ENCODE data around the gene GPRIN3.
"Not testable (repeated sequence)": the region's sequence is repeated elsewhere in the genome, so short reads cannot be mapped to it uniquely, and the experiment has no call there.

The GPRIN3 gene

GRCh38 chr4:89331686-89332544 is 24.3 kb upstream of the GPRIN3 start:
- Histone ChIP-seq H3K36me3 (ENCODE audit: insufficient read depth, low read length) (no peaks in the 10 kb centered on the region), H3K4me1 (ENCODE audit: insufficient read depth, low read length) (no peaks in the 10 kb centered on the region), H3K9me3 (ENCODE audit: low read length) (no peaks in the 10 kb centered on the region), H3K27me3 (ENCODE audit: insufficient read depth, low read length) (no peaks in the 10 kb centered on the region), H3K4me3 (ENCODE audit: low read length) (no peak overlapping the region), H2AFZ (ENCODE audit: low read depth, low read length) (no peak overlapping the region)

DNA sequence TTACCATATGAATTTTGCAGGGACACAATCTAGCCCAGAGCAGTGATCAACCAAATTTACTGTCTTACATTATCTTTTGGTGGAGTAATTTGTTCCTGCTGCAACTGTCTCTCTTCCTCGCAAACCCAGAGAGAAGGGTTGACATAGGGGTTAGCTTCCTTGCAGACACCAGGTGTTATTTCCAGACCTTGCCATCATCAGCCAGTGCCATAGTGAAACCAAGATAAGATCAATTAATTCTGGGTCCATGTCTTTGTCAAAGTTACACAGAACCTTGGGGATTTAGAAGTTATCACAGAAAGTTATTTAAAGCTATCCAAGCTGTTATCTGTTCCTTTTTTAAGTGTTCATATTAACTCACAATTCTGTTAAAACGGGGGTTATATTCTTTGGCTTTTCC is 23.6 kb upstream of the GPRIN3 start:
- Histone ChIP-seq H3K9me3 (ENCODE audit: low read length) (no peaks in the 10 kb centered on the region), H3K4me3 (ENCODE audit: low read length) (no peak overlapping the region), H3K27me3 (ENCODE audit: insufficient read depth, low read length) (no peaks in the 10 kb centered on the region), H2AFZ (ENCODE audit: low read depth, low read length) (no peak overlapping the region), H3K36me3 (ENCODE audit: insufficient read depth, low read length) (no peaks in the 10 kb centered on the region), H3K4me1 (ENCODE audit: insufficient read depth, low read length) (no peaks in the 10 kb centered on the region)

- Histone ChIP-seq H3K9me3 (ENCODE audit: low read length) (no peaks in the 10 kb centered on the region), H3K4me1 (ENCODE audit: insufficient read depth, low read length) (no peaks in the 10 kb centered on the region), H3K27me3 (ENCODE audit: insufficient read depth, low read length) (no peaks in the 10 kb centered on the region), H3K36me3 (ENCODE audit: insufficient read depth, low read length) (no peaks in the 10 kb centered on the region), H3K4me3 (ENCODE audit: low read length) (no peak overlapping the region), H2AFZ (ENCODE audit: low read depth, low read length) (no peak overlapping the region)
These were observed 21.7 kb upstream of the GPRIN3 start for GRCh38 chr4:89329280-89329679.

- no peaks in the 10 kb centered on the region for H3K9me3 ChIP-seq (ENCODE audit: low read length)
- H3K27me3 ChIP-seq (ENCODE audit: insufficient read depth, low read length): no peaks in the 10 kb centered on the region
- no peaks in the 10 kb centered on the region for H3K4me1 ChIP-seq (ENCODE audit: insufficient read depth, low read length)
- H3K4me3 ChIP-seq (ENCODE audit: low read length): no peak overlapping the region
- no peak overlapping the region for H2AFZ ChIP-seq (ENCODE audit: low read depth, low read length)
- no peaks in the 10 kb centered on the region for H3K36me3 ChIP-seq (ENCODE audit: insufficient read depth, low read length)
These were observed 17.1 kb upstream of the GPRIN3 start for GRCh38 chr4:89324671-89325070.

GRCh38 chr4:89322671-89323070 is 15.1 kb upstream of the GPRIN3 start:
- Histone ChIP-seq H2AFZ (ENCODE audit: low read depth, low read length) (no peak overlapping the region), H3K36me3 (ENCODE audit: insufficient read depth, low read length) (no peaks in the 10 kb centered on the region), H3K4me3 (ENCODE audit: low read length) (no peak overlapping the region), H3K9me3 (ENCODE audit: low read length) (no peaks in the 10 kb centered on the region), H3K4me1 (ENCODE audit: insufficient read depth, low read length) (no peaks in the 10 kb centered on the region), H3K27me3 (ENCODE audit: insufficient read depth, low read length) (no peaks in the 10 kb centered on the region)

DNA sequence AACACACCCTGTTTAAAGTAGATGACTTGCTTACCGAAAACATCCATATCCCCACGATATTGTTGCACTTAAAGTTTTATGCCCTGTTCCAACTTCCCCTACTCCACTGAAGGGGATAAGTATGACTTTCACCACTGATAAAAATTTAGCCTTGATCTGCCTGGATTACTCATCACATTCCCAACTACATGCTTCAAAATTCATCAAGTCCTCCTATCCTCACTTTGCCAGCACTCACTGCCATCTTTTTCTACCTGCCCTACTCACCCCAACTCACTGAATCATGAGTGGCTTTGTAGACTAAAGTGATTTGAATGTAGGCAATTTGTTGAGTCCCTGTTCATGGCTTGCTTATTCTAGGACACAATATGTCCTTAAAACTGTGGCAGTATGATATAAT is 12.2 kb upstream of the GPRIN3 start:
- Histone ChIP-seq H3K36me3 (ENCODE audit: insufficient read depth, low read length) (no peaks in the 10 kb centered on the region), H3K4me1 (ENCODE audit: insufficient read depth, low read length) (no peaks in the 10 kb centered on the region), H3K9me3 (ENCODE audit: low read length) (no peaks in the 10 kb centered on the region), H2AFZ (ENCODE audit: low read depth, low read length) (no peak overlapping the region), H3K27me3 (ENCODE audit: insufficient read depth, low read length) (no peaks in the 10 kb centered on the region), H3K4me3 (ENCODE audit: low read length) (no peak overlapping the region)

GRCh38 chr4:89316931-89317366 is 9.3 kb upstream of the GPRIN3 start:
- Histone ChIP-seq H3K4me1 (ENCODE audit: insufficient read depth, low read length) (no peaks in the 10 kb centered on the region), H2AFZ (ENCODE audit: low read depth, low read length) (no peak overlapping the region), H3K27me3 (ENCODE audit: insufficient read depth, low read length) (no peaks in the 10 kb centered on the region), H3K36me3 (ENCODE audit: insufficient read depth, low read length) (no peaks in the 10 kb centered on the region), H3K4me3 (ENCODE audit: low read length) (no peak overlapping the region), H3K9me3 (ENCODE audit: low read length) (no peaks in the 10 kb centered on the region)

- no peaks in the 10 kb centered on the region for H3K27me3 ChIP-seq (ENCODE audit: insufficient read depth, low read length)
- no peaks in the 10 kb centered on the region for H3K4me1 ChIP-seq (ENCODE audit: insufficient read depth, low read length)
- H3K36me3 ChIP-seq (ENCODE audit: insufficient read depth, low read length): no peaks in the 10 kb centered on the region
- no peaks in the 10 kb centered on the region for H3K9me3 ChIP-seq (ENCODE audit: low read length)
- no peak overlapping the region for H2AFZ ChIP-seq (ENCODE audit: low read depth, low read length)
- H3K4me3 ChIP-seq (ENCODE audit: low read length): no peak overlapping the region
These were observed 8.6 kb upstream of the GPRIN3 start for GRCh38 chr4:89316211-89316610.

GRCh38 chr4:89314291-89314690 is 6.7 kb upstream of the GPRIN3 start:
- H3K27me3 ChIP-seq (ENCODE audit: insufficient read depth, low read length): no peaks in the 10 kb centered on the region
- no peaks in the 10 kb centered on the region for H3K9me3 ChIP-seq (ENCODE audit: low read length)
- no peaks in the 10 kb centered on the region for H3K4me1 ChIP-seq (ENCODE audit: insufficient read depth, low read length)
- H3K36me3 ChIP-seq (ENCODE audit: insufficient read depth, low read length): no peaks in the 10 kb centered on the region
- no peak overlapping the region for H2AFZ ChIP-seq (ENCODE audit: low read depth, low read length)
- no peak overlapping the region for H3K4me3 ChIP-seq (ENCODE audit: low read length)

DNA sequence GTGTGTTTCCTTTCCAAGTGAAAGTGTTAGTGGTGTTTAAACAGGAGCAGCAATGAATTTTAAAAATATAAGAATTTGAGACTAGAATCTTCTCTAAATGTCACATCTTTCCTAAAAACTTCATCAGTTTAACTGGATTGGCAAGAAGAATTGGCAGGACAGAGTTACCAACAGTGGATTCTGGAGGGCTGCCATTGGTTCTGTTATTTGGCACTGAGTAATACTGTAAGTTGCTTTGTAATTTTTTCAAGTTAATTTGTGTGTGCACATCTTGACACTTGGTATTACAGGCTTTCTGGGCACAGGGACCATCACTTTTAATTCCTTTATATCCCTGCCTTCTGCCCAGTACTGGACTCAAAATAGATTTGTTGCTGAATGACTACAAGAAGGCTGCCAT is 4.5 kb upstream of the GPRIN3 start:
- Histone ChIP-seq H3K9me3 (ENCODE audit: low read length) (no peaks in the 10 kb centered on the region), H3K36me3 (ENCODE audit: insufficient read depth, low read length) (no peaks in the 10 kb centered on the region), H2AFZ (ENCODE audit: low read depth, low read length) (no peak overlapping the region), H3K4me1 (ENCODE audit: insufficient read depth, low read length) (peaks cover 4% of the 10 kb centered on the region), H3K27me3 (ENCODE audit: insufficient read depth, low read length) (peaks cover 13% of the 10 kb centered on the region), H3K4me3 (ENCODE audit: low read length) (no peak overlapping the region)

DNA sequence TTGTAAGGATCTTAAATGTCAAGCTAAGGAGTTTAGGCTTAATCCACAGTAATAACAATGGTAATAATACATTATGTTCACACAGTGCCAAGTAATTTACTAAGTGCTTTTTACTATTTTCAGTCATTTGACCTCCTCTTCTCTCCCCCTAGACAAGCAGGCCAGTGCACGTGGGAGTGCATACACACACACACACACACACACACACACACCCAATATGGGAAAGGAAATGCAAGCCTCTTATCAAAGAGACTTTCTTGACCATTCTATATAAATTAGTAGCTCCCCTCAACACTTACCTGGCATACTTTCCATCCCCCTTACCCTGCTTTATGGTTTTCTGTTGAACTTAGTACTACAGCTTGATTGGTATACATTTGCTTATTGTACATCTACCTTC is 3.8 kb upstream of the GPRIN3 start:
- H3K9me3 ChIP-seq (ENCODE audit: low read length): no peaks in the 10 kb centered on the region
- H3K4me1 ChIP-seq (ENCODE audit: insufficient read depth, low read length): peaks cover 4% of the 10 kb centered on the region
- no peaks in the 10 kb centered on the region for H3K36me3 ChIP-seq (ENCODE audit: insufficient read depth, low read length)
- peaks cover 19% of the 10 kb centered on the region for H3K27me3 ChIP-seq (ENCODE audit: insufficient read depth, low read length)
- H3K4me3 ChIP-seq (ENCODE audit: low read length): no peak overlapping the region
- no peak overlapping the region for H2AFZ ChIP-seq (ENCODE audit: low read depth, low read length)

DNA sequence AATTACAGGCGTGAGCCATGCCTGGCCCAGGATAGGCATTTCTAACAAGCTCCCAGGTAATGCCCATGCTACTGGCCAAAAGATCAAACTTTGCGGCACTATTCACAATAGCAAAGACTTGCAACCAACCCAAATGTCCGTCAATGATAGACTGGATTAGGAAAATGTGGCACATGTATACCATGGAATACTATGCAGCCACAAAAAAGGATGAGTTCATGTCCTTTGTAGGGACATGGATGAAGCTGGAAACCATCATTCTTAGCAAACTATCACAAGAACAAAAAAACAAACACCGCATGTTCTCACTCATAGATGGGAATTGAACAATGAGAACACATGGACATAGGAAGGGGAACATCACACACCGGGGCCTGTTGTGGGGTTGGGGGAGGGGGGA is 1.6 kb upstream of the GPRIN3 start:
- not testable (repeated sequence) for H3K4me1 ChIP-seq (ENCODE audit: insufficient read depth, low read length); H3K4me3 ChIP-seq (ENCODE audit: low read length); H2AFZ ChIP-seq (ENCODE audit: low read depth, low read length); H3K36me3 ChIP-seq (ENCODE audit: insufficient read depth, low read length); H3K9me3 ChIP-seq (ENCODE audit: low read length)
- peaks cover 33% of the 10 kb centered on the region for H3K27me3 ChIP-seq (ENCODE audit: insufficient read depth, low read length)

GRCh38 chr4:89308161-89308500 is 531 bp upstream of the GPRIN3 start:
- H3K9me3 ChIP-seq (ENCODE audit: low read length): no peaks in the 10 kb centered on the region
- H2AFZ ChIP-seq (ENCODE audit: low read depth, low read length): peak overlapping the region; percentile 99
- H3K4me1 ChIP-seq (ENCODE audit: insufficient read depth, low read length): peaks cover 4% of the 10 kb centered on the region
- H3K36me3 ChIP-seq (ENCODE audit: insufficient read depth, low read length): no peaks in the 10 kb centered on the region
- peak overlapping the region; percentile 50 for H3K4me3 ChIP-seq (ENCODE audit: low read length)
- peaks cover 33% of the 10 kb centered on the region for H3K27me3 ChIP-seq (ENCODE audit: insufficient read depth, low read length)

DNA sequence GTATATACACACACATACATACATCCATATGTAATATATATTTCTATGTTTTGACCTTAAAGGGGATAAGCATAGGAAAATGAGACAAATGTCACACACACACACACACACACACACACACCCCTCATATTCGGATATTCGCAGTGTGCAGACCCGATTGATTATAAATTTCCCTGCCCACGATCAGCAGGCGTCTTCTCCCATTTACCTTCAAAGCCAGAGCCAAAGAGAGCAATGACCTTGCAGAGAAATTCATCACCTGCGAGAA is 488 bp downstream of the GPRIN3 start:
- Histone ChIP-seq H3K27me3 (ENCODE audit: insufficient read depth, low read length) (peaks cover 33% of the 10 kb centered on the region), H3K4me1 (ENCODE audit: insufficient read depth, low read length) (peaks cover 4% of the 10 kb centered on the region), H2AFZ (ENCODE audit: low read depth, low read length) (peak overlapping the region; percentile 99), H3K9me3 (ENCODE audit: low read length) (no peaks in the 10 kb centered on the region), H3K4me3 (ENCODE audit: low read length) (peak overlapping the region; percentile 50), H3K36me3 (ENCODE audit: insufficient read depth, low read length) (no peaks in the 10 kb centered on the region)
